ENCODE results near the gene DNMT3A. TPM values are rescaled to one million over a fixed set of nuclear protein-coding genes. Genes with fewer than 3 reads are reported as not detected.

The DNMT3A gene
- total RNA-seq, 1 donor from 2014 or later: 12.9 TPM

- no peaks in the 10 kb centered on the region for H3K27me3 ChIP-seq (ENCODE audit: control insufficient read depth, insufficient read depth, low read length)
- DNase-seq (ENCODE audit: low read depth) (no peak), FAIRE-seq (no peak)
- no peaks in the 10 kb centered on the region for H3K36me3 ChIP-seq (ENCODE audit: control insufficient read depth, insufficient read depth, low read length)
- no peak for TF ChIP-seq CTCF (IDR thresholded peaks at IDR 0.05; ENCODE audit: insufficient read depth, low read length, severe bottlenecking)
- no peak overlapping the region for H3K4me3 ChIP-seq (ENCODE audit: low read depth, low read length)
Observed at GRCh38 chr2:25202275-25202674, 139.4 kb downstream of the DNMT3A start.

- FAIRE-seq (no peak), DNase-seq (ENCODE audit: low read depth) (no peak)
- H3K27me3 ChIP-seq (ENCODE audit: control insufficient read depth, insufficient read depth, low read length): no peaks in the 10 kb centered on the region
- no peak for TF ChIP-seq CTCF (IDR thresholded peaks at IDR 0.05; ENCODE audit: insufficient read depth, low read length, severe bottlenecking)
- no peaks in the 10 kb centered on the region for H3K36me3 ChIP-seq (ENCODE audit: control insufficient read depth, insufficient read depth, low read length)
- no peak overlapping the region for H3K4me3 ChIP-seq (ENCODE audit: low read depth, low read length)
Observed at GRCh38 chr2:25201794-25202193, 139.9 kb downstream of the DNMT3A start.

GRCh38 chr2:25201265-25201664 lies 140.5 kb downstream of the DNMT3A start:
- no peaks in the 10 kb centered on the region for H3K36me3 ChIP-seq (ENCODE audit: control insufficient read depth, insufficient read depth, low read length)
- TF ChIP-seq CTCF (IDR thresholded peaks at IDR 0.05; ENCODE audit: insufficient read depth, low read length, severe bottlenecking): no peak
- no peak overlapping the region for H3K4me3 ChIP-seq (ENCODE audit: low read depth, low read length)
- FAIRE-seq: no peak
- H3K27me3 ChIP-seq (ENCODE audit: control insufficient read depth, insufficient read depth, low read length): no peaks in the 10 kb centered on the region
- no peak for DNase-seq (ENCODE audit: low read depth)

GRCh38 chr2:25198576-25198975 lies 143.1 kb downstream of the DNMT3A start:
- no peak for TF ChIP-seq CTCF (IDR thresholded peaks at IDR 0.05; ENCODE audit: insufficient read depth, low read length, severe bottlenecking)
- no peaks in the 10 kb centered on the region for H3K36me3 ChIP-seq (ENCODE audit: control insufficient read depth, insufficient read depth, low read length)
- FAIRE-seq: no peak
- H3K4me3 ChIP-seq (ENCODE audit: low read depth, low read length): no peak overlapping the region
- DNase-seq (ENCODE audit: low read depth): no peak
- no peaks in the 10 kb centered on the region for H3K27me3 ChIP-seq (ENCODE audit: control insufficient read depth, insufficient read depth, low read length)

GRCh38 chr2:25198209-25198525 lies 143.6 kb downstream of the DNMT3A start:
- Histone ChIP-seq H3K4me3 (ENCODE audit: low read depth, low read length) (no peak overlapping the region), H3K27me3 (ENCODE audit: control insufficient read depth, insufficient read depth, low read length) (no peaks in the 10 kb centered on the region), H3K36me3 (ENCODE audit: control insufficient read depth, insufficient read depth, low read length) (no peaks in the 10 kb centered on the region)
- FAIRE-seq (no peak), DNase-seq (ENCODE audit: low read depth) (no peak)
- TF ChIP-seq CTCF (IDR thresholded peaks at IDR 0.05; ENCODE audit: insufficient read depth, low read length, severe bottlenecking): no peak

- FAIRE-seq: no peak
- no peak for DNase-seq (ENCODE audit: low read depth)
- no peak for TF ChIP-seq CTCF (IDR thresholded peaks at IDR 0.05; ENCODE audit: insufficient read depth, low read length, severe bottlenecking)
- no peak overlapping the region for H3K4me3 ChIP-seq (ENCODE audit: low read depth, low read length)
- no peaks in the 10 kb centered on the region for H3K36me3 ChIP-seq (ENCODE audit: control insufficient read depth, insufficient read depth, low read length)
- H3K27me3 ChIP-seq (ENCODE audit: control insufficient read depth, insufficient read depth, low read length): no peaks in the 10 kb centered on the region
Observed at GRCh38 chr2:25197336-25198208, 144.2 kb downstream of the DNMT3A start.

Data from bronchial epithelial cell (primary cell).